Parietal lobe (tissue), 1 donor: ENCODE measurements around the gene LRRC19. TPM values are rescaled to one million over a fixed set of nuclear protein-coding genes. Genes with fewer than 3 reads are reported as not detected.

Experiments used
- total RNA-seq: library from RNA; depleted of rRNA; stranded (reverse); fragments of >200 nt; gene quantifications from one replicate; pipeline ENCODE4 v1.2.3, GENCODE V29; 2014

The LRRC19 gene
- under 0.01 TPM for total RNA-seq

GRCh38 chr9:27005491-27005890 is at the start of gene LRRC19:
LRRC19 (minus strand) TSS chr9:27005672; CDS start chr9:26999694, 5,978 bp downstream.

GRCh38 chr9:26955921-26956859 is 49.3 kb downstream of the LRRC19 start, which contains the start of gene IFT74:
IFT74 (plus strand) TSS chr9:26956412; CDS start chr9:26961968, 5,556 bp downstream.

GRCh38 chr9:26946753-26947727 is 58.4 kb downstream of the LRRC19 start, which contains the start of gene PLAA:
PLAA (minus strand) TSS chr9:26947242; CDS start chr9:26947045, 197 bp downstream.

Other genes starting within 250 kb of the LRRC19 start
- 18.2 TPM for gene CAAP1, start 112.9 kb downstream of the LRRC19 start, total RNA-seq
- gene PLAA, start 58.4 kb downstream of the LRRC19 start, total RNA-seq, result 45.7 TPM
- 15.3 TPM for gene IFT74, start 49.3 kb downstream of the LRRC19 start, total RNA-seq
- gene TEK, start 103.6 kb upstream of the LRRC19 start, total RNA-seq, result 7.2 TPM